Bronchial epithelial cell (primary cell): ENCODE data around the gene PCDH8. TPM values are rescaled to one million over a fixed set of nuclear protein-coding genes. Genes with fewer than 3 reads are reported as not detected.

Experiments used
- DNase-seq: peaks from one replicate; pipeline ENCODE4 v3.0.0-alpha.2; 2010; ENCODE audit warnings: low read depth
- FAIRE-seq: peaks from 2 replicates; lab custom pipeline; 2011; peaks lifted over from hg19 to GRCh38; lab: Jason Lieb, UNC
- H3K27me3 ChIP-seq: 2 replicates; pipeline ENCODE4 v1.5.1; 2011; ENCODE audit warnings: low read length; ENCODE audit not compliant: control insufficient read depth, insufficient read depth
- H3K36me3 ChIP-seq: 2 replicates; pipeline ENCODE4 v1.5.1; 2011; ENCODE audit warnings: low read length; ENCODE audit not compliant: control insufficient read depth, insufficient read depth
- H3K4me3 ChIP-seq: 2 replicates; pipeline ENCODE4 v1.5.1; 2011; ENCODE audit warnings: mild to moderate bottlenecking, low read depth, low read length, control low read depth
- total RNA-seq: library from RNA; depleted of rRNA; stranded (reverse); fragments of >200 nt; gene quantifications from 2 replicates; pipeline ENCODE4 v1.2.1, GENCODE V29; 2014
- TF ChIP-seq, protein P1 (sequence below): IDR thresholded peaks from 2 replicates; pipeline ENCODE4 v1.5.1; 2011; ENCODE audit warnings: mild to moderate bottlenecking, moderate library complexity, low read length, control low read depth, inconsistent platforms; ENCODE audit not compliant: insufficient read depth, severe bottlenecking

PCDH8 gene
- total RNA-seq, 1 donor from 2014 or later, result not detected

DNA sequence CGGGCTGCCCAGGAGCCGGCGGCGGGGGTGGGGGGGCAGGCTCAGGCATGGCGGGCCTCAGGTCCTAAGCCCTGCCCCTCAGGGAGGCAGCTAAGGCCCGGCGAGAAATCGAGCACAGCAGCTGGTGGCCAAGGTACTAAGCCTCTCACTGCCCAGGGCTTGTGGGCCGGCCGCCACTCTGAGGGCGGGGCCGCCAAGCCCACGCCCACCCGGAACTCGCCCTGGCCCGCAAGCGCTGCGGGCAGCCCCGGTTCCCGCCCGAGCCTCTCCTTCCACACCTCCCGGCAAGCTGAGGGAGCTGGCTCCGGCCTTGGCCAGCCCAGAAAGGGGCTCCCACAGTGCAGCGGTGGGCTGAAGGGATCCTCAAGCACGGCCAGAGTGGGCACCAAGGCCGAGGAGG, 33.1 kb downstream of the PCDH8 start:
- Histone ChIP-seq H3K4me3 (no peak overlapping the region), H3K36me3 (no peaks in the 10 kb centered on the region), H3K27me3 (no peaks in the 10 kb centered on the region)
- TF ChIP-seq, protein P1, sequence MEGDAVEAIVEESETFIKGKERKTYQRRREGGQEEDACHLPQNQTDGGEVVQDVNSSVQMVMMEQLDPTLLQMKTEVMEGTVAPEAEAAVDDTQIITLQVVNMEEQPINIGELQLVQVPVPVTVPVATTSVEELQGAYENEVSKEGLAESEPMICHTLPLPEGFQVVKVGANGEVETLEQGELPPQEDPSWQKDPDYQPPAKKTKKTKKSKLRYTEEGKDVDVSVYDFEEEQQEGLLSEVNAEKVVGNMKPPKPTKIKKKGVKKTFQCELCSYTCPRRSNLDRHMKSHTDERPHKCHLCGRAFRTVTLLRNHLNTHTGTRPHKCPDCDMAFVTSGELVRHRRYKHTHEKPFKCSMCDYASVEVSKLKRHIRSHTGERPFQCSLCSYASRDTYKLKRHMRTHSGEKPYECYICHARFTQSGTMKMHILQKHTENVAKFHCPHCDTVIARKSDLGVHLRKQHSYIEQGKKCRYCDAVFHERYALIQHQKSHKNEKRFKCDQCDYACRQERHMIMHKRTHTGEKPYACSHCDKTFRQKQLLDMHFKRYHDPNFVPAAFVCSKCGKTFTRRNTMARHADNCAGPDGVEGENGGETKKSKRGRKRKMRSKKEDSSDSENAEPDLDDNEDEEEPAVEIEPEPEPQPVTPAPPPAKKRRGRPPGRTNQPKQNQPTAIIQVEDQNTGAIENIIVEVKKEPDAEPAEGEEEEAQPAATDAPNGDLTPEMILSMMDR, result no peak
- FAIRE-seq (no peak), DNase-seq (no peak)

DNA sequence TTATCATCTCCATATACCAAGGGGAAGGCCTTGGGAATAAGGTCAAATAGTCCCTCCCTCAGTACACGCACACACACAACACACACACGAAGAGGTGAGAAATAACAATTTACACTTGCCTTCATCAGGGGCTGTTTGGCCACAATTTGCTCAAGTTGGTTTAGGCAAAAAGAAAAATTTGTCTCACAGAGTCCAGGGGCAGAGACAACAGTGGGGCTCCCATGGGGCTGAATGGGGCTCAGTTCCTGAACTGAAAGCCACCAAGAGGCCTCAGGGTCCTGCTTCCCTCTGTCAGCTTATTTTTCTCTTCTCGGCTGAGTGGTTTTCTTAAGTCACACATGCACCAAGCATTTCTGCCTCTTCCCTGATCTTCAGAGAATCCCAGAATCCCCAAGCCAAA, 35.5 kb downstream of the PCDH8 start:
- Histone ChIP-seq H3K4me3 (no peak overlapping the region), H3K36me3 (no peaks in the 10 kb centered on the region), H3K27me3 (no peaks in the 10 kb centered on the region)
- DNase-seq (no peak), FAIRE-seq (no peak)
- TF ChIP-seq, protein P1, result no peak

DNA sequence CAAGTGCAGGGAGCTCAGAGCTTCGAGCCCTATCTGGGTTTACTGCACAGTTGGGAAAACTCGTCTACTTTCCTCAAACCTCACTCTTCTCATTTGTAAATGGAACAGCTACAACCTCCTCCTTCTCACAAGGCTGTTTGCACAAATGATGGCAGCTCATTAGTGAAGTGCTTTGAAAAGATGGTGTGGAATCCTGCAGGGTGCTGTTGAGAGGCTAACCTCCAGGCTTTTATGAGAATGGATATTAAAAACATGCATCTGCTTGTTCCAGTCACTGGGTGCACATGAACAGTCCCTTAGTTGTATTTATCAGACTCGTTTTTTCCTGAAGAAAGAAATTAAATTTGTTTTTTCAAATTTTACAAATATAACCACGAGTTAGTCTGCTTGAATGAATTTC, 36.6 kb downstream of the PCDH8 start:
- H3K27me3 ChIP-seq, result no peaks in the 10 kb centered on the region
- H3K36me3 ChIP-seq, result no peaks in the 10 kb centered on the region
- no peak overlapping the region for H3K4me3 ChIP-seq
- TF ChIP-seq, protein P1, result no peak
- FAIRE-seq (no peak), DNase-seq (no peak)

DNA sequence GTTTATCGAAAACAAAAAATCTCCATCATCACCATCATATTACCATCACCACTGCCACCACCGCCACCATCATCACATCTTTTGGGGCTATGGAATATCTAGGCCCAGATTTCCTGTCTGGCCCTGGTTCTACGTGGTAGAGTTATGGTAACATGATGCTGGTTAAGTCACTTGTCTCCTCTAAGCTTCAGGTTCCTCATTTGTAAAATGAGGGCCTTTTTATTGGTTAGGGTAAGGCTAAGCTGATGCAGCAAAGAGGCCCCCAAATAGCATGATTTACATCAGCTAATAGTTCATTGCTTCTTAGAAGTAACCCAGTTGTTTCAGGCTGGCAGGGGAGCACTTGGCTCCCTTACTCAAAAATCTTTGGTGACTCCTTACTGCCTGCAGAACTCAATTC, 37.9 kb downstream of the PCDH8 start:
- no peak for FAIRE-seq

DNA sequence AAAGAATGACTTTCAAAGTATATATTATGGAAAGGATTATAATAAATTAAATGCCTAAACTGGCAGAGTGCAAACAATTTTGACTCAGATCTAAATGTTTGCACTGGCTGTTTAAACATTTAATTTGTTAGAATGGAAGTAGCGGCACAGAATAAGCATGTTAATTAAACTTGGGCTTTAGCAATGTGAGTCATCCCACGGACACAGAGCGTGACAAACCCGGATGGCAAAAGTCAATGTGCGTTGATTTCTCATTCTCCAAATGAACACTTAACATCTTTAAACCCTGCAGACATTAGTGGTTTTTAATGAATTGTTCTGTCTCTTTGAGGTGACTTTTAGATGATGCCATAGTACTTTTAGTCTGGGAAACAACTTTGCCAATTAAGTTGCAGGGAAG, 38.4 kb downstream of the PCDH8 start:
- FAIRE-seq (no peak), DNase-seq (no peak)
- H3K36me3 ChIP-seq, result no peaks in the 10 kb centered on the region
- no peaks in the 10 kb centered on the region for H3K27me3 ChIP-seq
- no peak overlapping the region for H3K4me3 ChIP-seq
- TF ChIP-seq, protein P1, result no peak

More for the DNA sequence above, 37.9 kb downstream of the PCDH8 start:
- no peaks in the 10 kb centered on the region for H3K27me3 ChIP-seq
- H3K36me3 ChIP-seq, result no peaks in the 10 kb centered on the region
- TF ChIP-seq, protein P1, result no peak
- no peak overlapping the region for H3K4me3 ChIP-seq
- DNase-seq, result no peak

DNA sequence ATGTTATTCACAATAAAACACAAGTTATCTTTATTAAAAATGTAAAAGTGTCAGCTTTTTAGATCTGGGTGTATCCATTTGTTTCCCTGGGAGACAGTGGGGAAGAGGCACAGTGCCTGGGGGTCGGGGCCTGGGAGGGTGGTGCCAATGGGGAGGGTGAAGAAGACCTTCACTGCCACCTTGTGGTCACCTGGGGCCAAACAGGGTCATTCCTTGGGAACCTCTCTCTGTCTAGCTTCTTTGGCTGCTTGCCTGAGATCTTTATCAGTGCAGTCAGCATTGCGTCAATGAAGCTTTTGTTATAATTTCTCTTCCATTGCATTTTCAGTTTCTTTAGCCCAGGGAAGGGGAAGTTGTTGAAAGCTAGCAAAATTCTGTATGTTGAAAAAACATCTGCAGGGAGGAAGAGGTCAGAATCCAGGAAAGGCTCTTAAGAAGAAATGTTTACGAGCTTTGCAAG, 39.1 kb downstream of the PCDH8 start:
- Histone ChIP-seq H3K36me3 (no peaks in the 10 kb centered on the region), H3K4me3 (no peak overlapping the region), H3K27me3 (no peaks in the 10 kb centered on the region)
- FAIRE-seq, result no peak
- TF ChIP-seq, protein P1, result peak; percentile 77
- peak; percentile 69 for DNase-seq
